GM12865 (cell line): Measurements from ENCODE around the gene CGN.
A peak's percentile ranks its signal among the peaks of the same experiment; 100 is the strongest.

Experiments used
- DNase-seq: peaks from one replicate; pipeline ENCODE4 v3.0.0; 2010; ENCODE audit warnings: low read depth
- H3K4me3 ChIP-seq: 2 replicates; pipeline ENCODE4 v1.5.1; 2011; ENCODE audit warnings: mild to moderate bottlenecking, low read depth, low read length, control low read depth
- CTCF ChIP-seq: IDR thresholded peaks from 2 replicates; pipeline ENCODE4 v1.5.1; 2011; ENCODE audit warnings: low read length, control low read depth, low read depth, inconsistent platforms; ENCODE audit not compliant: insufficient read depth; ENCODE audit errors: missing control alignments

Gene CGN

GRCh38 chr1:151504759-151505158, 6.4 kb upstream of the CGN start:
- DNase-seq: no peak
- H3K4me3 ChIP-seq: no peak overlapping the region
- no peak for TF ChIP-seq CTCF

DNA sequence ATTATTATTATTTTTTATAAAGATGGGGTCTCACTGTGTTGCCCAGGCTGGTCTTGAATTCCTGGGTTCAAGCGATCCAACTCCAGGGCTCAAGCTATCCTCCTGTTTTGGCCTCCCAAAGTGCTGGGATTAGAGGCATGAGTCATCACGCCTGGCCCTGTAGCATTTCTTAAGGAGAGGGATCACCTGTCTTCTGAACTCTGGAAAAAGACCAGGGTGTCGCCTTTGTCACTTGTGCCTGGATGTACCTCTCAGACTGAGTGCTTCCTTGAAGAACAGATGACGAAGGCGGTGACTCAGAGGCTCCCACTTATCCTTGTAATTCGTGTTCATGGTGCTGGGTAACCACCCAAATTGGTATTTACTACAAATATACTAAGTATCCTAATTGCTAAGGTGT, 2.4 kb upstream of the CGN start:
- TF ChIP-seq CTCF: no peak
- no peak for DNase-seq
- H3K4me3 ChIP-seq: no peak overlapping the region

GRCh38 chr1:151509350-151510019, 1.7 kb upstream of the CGN start:
- DNase-seq: no peak
- H3K4me3 ChIP-seq: no peak overlapping the region
- TF ChIP-seq CTCF: no peak

GRCh38 chr1:151510020-151510405, 1.2 kb upstream of the CGN start:
- TF ChIP-seq CTCF: no peak
- no peak for DNase-seq
- no peak overlapping the region for H3K4me3 ChIP-seq

DNA sequence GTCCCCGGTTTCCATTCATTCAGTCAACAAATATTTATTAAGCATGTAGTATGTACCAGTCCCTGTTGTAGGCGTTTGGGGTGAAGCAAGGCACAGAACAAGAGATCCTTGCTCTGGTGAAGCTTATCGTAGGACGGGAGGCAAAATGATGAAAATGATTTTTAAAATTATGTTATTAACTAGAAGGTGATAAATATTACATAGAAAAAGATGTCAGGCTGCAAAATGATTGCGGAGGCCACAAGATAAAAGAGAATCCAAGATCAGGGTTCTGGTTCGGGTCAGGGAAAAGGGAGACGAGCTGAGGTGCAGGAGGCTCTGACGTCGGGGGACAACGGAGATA, 602 bp upstream of the CGN start:
- no peak for TF ChIP-seq CTCF
- no peak for DNase-seq
- peak overlapping the region; percentile 88 for H3K4me3 ChIP-seq

GRCh38 chr1:151511636-151512215, 539 bp downstream of the CGN start:
- H3K4me3 ChIP-seq: peak overlapping the region; percentile 88
- no peak for TF ChIP-seq CTCF
- DNase-seq: peak; percentile 45

- no peak for TF ChIP-seq CTCF
- DNase-seq: no peak
- H3K4me3 ChIP-seq: peak overlapping the region; percentile 88
Observed at GRCh38 chr1:151512326-151512725, 1.1 kb downstream of the CGN start.
